Measurements from ENCODE around the gene SLC12A8. TPM values are rescaled to one million over a fixed set of nuclear protein-coding genes. Genes with fewer than 3 reads are reported as not detected.

The SLC12A8 gene
- total and polyA plus RNA-seq, 2 of the 13 experiments (the other 11 are each of a cell fraction or from before 2014, with no cell fraction given), result 0.44 to 0.71 TPM

DNA sequence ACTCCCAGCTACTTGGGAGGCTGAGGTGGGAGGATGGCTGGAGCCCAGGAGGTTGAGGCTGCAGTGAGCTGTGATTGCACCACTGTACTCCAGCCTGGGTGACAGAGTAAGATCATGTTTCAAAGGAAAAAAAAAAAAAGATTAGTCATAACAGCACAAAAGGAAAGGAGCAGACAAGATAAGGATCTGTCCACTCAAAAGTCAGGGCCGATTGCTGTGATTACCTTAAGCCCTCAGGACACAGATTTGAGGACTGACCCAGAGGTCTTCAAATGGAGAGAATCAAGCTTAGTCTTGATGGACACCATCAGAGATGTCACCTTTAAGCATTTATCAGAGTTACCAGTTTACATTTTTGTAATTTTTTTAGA, 132.9 kb downstream of the SLC12A8 start (continued):
- no peak for TF ChIP-seq HOXD1 (CRISPR knock-in tag; IDR thresholded peaks at IDR 0.05)
- TF ChIP-seq DMAP1 (CRISPR knock-in tag; IDR thresholded peaks at IDR 0.05), result no peak
- no peak for TF ChIP-seq ZNF460 (CRISPR knock-in tag; IDR thresholded peaks at IDR 0.05; ENCODE audit: borderline replicate concordance)
- peak; percentile 91 for TF ChIP-seq ZMYM3 (CRISPR knock-in tag; IDR thresholded peaks at IDR 0.05)
- TF ChIP-seq, protein P1, sequence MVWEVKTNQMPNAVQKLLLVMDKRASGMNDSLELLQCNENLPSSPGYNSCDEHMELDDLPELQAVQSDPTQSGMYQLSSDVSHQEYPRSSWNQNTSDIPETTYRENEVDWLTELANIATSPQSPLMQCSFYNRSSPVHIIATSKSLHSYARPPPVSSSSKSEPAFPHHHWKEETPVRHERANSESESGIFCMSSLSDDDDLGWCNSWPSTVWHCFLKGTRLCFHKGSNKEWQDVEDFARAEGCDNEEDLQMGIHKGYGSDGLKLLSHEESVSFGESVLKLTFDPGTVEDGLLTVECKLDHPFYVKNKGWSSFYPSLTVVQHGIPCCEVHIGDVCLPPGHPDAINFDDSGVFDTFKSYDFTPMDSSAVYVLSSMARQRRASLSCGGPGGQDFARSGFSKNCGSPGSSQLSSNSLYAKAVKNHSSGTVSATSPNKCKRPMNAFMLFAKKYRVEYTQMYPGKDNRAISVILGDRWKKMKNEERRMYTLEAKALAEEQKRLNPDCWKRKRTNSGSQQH (CRISPR knock-in tag; IDR thresholded peaks at IDR 0.05; ENCODE audit: low read depth), result no peak
- no peak for TF ChIP-seq FOXA3 (CRISPR knock-in tag; IDR thresholded peaks at IDR 0.05)
- TF ChIP-seq, protein P2, sequence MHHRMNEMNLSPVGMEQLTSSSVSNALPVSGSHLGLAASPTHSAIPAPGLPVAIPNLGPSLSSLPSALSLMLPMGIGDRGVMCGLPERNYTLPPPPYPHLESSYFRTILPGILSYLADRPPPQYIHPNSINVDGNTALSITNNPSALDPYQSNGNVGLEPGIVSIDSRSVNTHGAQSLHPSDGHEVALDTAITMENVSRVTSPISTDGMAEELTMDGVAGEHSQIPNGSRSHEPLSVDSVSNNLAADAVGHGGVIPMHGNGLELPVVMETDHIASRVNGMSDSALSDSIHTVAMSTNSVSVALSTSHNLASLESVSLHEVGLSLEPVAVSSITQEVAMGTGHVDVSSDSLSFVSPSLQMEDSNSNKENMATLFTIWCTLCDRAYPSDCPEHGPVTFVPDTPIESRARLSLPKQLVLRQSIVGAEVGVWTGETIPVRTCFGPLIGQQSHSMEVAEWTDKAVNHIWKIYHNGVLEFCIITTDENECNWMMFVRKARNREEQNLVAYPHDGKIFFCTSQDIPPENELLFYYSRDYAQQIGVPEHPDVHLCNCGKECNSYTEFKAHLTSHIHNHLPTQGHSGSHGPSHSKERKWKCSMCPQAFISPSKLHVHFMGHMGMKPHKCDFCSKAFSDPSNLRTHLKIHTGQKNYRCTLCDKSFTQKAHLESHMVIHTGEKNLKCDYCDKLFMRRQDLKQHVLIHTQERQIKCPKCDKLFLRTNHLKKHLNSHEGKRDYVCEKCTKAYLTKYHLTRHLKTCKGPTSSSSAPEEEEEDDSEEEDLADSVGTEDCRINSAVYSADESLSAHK (CRISPR knock-in tag; IDR thresholded peaks at IDR 0.05; ENCODE audit: borderline replicate concordance), result no peak
- no peak for TF ChIP-seq KDM5A (IDR thresholded peaks at IDR 0.05; ENCODE audit: borderline replicate concordance, low read length)
- TF ChIP-seq, protein P3, sequence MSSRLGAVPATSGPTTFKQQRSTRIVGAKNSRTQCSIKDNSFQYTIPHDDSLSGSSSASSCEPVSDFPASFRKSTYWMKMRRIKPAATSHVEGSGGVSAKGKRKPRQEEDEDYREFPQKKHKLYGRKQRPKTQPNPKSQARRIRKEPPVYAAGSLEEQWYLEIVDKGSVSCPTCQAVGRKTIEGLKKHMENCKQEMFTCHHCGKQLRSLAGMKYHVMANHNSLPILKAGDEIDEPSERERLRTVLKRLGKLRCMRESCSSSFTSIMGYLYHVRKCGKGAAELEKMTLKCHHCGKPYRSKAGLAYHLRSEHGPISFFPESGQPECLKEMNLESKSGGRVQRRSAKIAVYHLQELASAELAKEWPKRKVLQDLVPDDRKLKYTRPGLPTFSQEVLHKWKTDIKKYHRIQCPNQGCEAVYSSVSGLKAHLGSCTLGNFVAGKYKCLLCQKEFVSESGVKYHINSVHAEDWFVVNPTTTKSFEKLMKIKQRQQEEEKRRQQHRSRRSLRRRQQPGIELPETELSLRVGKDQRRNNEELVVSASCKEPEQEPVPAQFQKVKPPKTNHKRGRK (CRISPR knock-in tag; IDR thresholded peaks at IDR 0.05), result no peak
- no peak for TF ChIP-seq RFX5 (IDR thresholded peaks at IDR 0.05; ENCODE audit: low read depth, low read length)
- TF ChIP-seq GATAD2A (CRISPR knock-in tag; IDR thresholded peaks at IDR 0.05), result peak; percentile 65
- no peak for TF ChIP-seq BHLHE40 (IDR thresholded peaks at IDR 0.05; ENCODE audit: low read length)
- no peak for TF ChIP-seq ATF7 (IDR thresholded peaks at IDR 0.05)
- TF ChIP-seq ATF7 (CRISPR knock-in tag; IDR thresholded peaks at IDR 0.05), result no peak
- TF ChIP-seq SOX13 (IDR thresholded peaks at IDR 0.05), result no peak
- TF ChIP-seq SOX13 (CRISPR knock-in tag; conservative IDR thresholded peaks at IDR 0.05 in 1 of 2, IDR thresholded peaks at IDR 0.05 in 1 of 2), result peak in 1 of 2 experiments; percentile 57; a peak in 1 of 4 replicates
- peak; percentile 83 for TF ChIP-seq GFI1 (CRISPR knock-in tag; IDR thresholded peaks at IDR 0.05; ENCODE audit: borderline replicate concordance)
- TF ChIP-seq MBNL3 (CRISPR knock-in tag; conservative IDR thresholded peaks at IDR 0.05), result no peak
- TF ChIP-seq, protein P4, sequence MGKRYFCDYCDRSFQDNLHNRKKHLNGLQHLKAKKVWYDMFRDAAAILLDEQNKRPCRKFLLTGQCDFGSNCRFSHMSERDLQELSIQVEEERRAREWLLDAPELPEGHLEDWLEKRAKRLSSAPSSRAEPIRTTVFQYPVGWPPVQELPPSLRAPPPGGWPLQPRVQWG (CRISPR knock-in tag; IDR thresholded peaks at IDR 0.05; ENCODE audit: borderline replicate concordance, low read depth), result no peak
- TF ChIP-seq, protein P5, sequence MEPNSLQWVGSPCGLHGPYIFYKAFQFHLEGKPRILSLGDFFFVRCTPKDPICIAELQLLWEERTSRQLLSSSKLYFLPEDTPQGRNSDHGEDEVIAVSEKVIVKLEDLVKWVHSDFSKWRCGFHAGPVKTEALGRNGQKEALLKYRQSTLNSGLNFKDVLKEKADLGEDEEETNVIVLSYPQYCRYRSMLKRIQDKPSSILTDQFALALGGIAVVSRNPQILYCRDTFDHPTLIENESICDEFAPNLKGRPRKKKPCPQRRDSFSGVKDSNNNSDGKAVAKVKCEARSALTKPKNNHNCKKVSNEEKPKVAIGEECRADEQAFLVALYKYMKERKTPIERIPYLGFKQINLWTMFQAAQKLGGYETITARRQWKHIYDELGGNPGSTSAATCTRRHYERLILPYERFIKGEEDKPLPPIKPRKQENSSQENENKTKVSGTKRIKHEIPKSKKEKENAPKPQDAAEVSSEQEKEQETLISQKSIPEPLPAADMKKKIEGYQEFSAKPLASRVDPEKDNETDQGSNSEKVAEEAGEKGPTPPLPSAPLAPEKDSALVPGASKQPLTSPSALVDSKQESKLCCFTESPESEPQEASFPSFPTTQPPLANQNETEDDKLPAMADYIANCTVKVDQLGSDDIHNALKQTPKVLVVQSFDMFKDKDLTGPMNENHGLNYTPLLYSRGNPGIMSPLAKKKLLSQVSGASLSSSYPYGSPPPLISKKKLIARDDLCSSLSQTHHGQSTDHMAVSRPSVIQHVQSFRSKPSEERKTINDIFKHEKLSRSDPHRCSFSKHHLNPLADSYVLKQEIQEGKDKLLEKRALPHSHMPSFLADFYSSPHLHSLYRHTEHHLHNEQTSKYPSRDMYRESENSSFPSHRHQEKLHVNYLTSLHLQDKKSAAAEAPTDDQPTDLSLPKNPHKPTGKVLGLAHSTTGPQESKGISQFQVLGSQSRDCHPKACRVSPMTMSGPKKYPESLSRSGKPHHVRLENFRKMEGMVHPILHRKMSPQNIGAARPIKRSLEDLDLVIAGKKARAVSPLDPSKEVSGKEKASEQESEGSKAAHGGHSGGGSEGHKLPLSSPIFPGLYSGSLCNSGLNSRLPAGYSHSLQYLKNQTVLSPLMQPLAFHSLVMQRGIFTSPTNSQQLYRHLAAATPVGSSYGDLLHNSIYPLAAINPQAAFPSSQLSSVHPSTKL (CRISPR knock-in tag; IDR thresholded peaks at IDR 0.05), result peak; percentile 59
- TF ChIP-seq ZNF3 (CRISPR knock-in tag; IDR thresholded peaks at IDR 0.05), result peak; percentile 96
- TF ChIP-seq CEBPB (IDR thresholded peaks at IDR 0.05; ENCODE audit: borderline replicate concordance, low read depth, low read length), result peak; percentile 34; the same call in 1 of the 2 replicates
- TF ChIP-seq NFATC3 (CRISPR knock-in tag; IDR thresholded peaks at IDR 0.05), result no peak

Data from HepG2 (cell line).